ENCODE measurements around the gene BSDC1.
"Not testable (repeated sequence)": the region's sequence is repeated elsewhere in the genome, so short reads cannot be mapped to it uniquely, and the experiment has no call there.

The BSDC1 gene

DNA sequence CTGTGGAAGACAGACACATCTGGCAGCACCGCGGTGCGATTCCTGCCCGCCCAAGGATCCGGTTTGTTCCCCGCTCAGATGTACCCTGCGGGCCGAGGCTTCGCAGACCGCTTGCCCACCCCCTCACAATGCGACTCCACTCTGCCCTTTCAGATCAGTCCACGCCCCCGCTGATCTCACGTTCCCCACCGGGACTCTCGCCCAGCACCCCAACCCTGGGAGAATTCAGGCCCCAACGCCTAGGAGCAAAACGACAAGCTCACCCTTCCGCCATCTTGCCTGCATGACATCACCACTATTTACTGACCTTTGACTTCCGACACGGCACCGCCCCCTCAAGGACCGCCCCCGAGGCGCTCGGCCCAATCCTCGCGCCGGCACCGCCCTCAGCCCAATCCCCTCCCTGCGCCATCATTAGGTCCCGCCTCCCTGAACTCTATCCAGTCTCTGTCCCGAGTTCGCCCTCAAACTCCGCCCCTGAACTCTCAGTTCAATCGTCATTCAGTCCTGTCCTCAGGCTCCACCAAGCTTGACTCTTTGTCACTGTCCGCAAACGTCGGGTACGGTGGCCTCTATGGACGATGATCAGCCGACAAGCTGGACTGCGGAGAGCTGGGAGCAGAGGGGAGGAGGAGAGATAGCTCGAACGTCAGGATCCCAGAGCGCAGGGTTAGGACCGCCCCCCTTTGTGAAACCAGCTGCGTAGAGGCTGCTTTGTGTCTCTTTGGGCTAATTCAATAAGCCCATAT, at the start of gene BSDC1:
Gene BSDC1, minus strand, starts transcription at position 301 of the 749 bp plus-strand sequence. Its CDS starts 27 bp downstream, at position 274.
- peak; percentile 95 to 98 (median 96) for DNase-seq (ENCODE audit: low read depth in 4 of 4, low spot score in 1 of 4)

DNA sequence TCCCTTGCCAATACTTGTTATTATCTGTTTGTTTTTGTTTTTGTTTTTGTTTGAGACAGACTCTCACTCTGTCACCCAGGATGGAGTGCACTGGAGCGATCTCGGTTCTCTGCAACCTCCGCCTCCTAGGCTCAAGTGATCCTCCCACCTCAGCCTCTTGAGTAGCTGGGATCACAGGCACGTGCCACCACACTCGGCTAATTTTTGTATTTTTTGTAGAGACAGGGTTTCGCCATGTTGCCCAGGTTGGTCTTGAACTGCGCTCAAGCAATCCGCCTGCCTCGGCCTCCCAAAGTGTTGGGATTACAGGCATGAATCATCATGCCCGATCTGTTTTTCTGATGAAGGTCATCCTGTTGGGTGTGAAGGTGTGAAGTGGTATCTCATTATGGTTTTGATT, 47.2 kb upstream of the BSDC1 start:
- not testable (repeated sequence) for DNase-seq (ENCODE audit: low read depth in 4 of 4, low spot score in 1 of 4)

DNA sequence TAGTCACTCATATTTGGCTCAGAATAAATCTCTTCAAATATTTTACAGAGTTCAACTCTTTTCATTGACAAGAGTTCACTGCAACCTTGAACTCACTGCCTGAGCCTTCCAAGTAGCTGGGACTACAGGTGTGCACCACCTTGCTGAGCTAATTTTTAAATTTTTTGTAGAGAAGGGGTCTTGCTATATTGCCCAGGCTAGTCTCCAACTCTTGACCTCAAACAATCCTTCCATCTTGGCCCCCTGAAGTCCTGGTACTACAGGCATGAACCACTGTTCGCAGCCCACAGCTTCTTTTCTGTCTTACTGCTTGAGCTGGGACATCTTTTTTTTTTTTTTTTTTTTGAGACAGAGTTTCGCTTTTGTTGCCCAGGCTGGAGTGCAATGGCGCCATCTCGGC, 44.5 kb upstream of the BSDC1 start:
- not testable (repeated sequence) for DNase-seq (ENCODE audit: low read depth in 4 of 4, low spot score in 1 of 4)

DNA sequence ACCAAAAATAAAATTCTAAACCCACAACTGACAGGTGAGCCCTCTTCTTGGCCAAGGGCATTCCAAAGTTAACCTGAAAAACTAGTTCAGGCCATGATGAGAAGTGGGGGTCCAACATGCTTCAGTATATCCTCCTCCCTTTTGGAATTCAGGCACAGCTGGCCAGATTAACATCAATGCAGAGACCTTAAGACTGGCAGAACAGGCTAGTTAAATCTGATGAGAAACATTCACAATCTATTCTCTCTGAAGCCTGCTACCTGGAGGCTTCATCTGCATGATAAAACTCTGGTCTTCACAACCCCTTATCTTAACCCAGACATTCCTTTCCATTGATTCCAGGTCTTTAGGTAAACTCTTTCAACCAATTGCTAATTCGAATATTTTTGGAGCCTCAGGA, 43.9 kb upstream of the BSDC1 start:
- DNase-seq (ENCODE audit: low read depth in 4 of 4, low spot score in 1 of 4) = no peak

GRCh38 chr1:32431736-32432400, 37.6 kb upstream of the BSDC1 start:
- no peak for DNase-seq (ENCODE audit: low read depth in 4 of 4, low spot score in 1 of 4)

GRCh38 chr1:32427264-32427963, 33.2 kb upstream of the BSDC1 start:
- DNase-seq (ENCODE audit: low read depth in 4 of 4, low spot score in 1 of 4) = no peak

DNA sequence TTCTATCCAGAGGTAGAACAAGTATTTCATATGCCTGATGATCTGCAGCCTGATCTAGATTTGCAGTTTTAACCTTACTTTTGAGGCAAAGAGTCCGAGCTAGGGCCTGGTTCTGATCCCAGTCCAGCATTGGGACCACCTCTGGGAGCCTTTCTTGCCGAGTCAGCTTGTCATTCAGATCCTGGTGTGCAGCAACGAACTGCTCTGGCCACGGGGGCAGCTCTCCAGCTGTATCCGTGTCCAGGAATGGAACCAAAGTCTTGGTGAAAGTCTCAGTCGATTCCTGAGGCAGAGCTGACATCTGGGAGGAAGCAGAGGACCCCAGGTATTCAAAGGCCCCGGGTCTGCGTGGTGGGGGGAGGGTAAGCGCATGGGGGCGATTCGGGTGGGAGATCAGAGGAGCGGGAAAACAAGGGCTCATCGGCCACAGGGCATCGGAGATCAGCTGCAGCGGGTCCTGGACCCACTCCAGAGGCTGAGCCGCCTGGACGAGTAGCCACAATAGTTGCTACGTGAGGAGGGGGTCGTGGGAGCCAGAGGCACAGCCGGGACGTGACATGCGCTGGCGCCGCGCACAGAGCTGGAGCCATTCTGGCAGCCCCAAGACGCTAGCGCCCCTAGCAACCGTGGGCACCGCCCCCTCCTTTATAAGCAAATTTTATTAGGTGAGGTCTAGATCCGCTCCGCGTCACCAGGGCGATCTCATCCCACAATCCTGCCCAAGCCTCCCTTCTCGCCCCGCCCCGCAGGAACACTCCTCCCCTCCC, 32.4 kb upstream of the BSDC1 start:
- no peak for DNase-seq (ENCODE audit: low read depth in 4 of 4, low spot score in 1 of 4)

DNA sequence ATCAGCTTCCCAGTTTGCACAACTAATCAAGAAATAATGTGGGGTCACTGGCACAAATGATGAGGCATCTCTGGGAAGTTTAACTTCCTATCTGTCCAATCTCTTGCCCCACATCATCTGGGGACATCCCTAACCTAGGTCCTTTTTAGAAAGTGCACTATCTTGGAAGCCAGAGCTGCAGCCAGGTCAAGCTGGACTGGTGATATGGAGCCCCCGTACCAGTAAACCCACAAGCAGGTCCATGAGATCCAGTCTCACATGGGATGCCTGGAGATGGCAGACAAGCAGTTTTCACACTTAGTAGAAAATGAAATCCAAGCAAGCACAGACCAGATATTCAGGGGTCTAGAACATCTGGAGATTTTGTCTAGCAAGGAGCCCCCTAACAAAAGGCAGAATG, 27.5 kb upstream of the BSDC1 start:
- DNase-seq (ENCODE audit: low read depth in 4 of 4, low spot score in 1 of 4) = no peak

DNA sequence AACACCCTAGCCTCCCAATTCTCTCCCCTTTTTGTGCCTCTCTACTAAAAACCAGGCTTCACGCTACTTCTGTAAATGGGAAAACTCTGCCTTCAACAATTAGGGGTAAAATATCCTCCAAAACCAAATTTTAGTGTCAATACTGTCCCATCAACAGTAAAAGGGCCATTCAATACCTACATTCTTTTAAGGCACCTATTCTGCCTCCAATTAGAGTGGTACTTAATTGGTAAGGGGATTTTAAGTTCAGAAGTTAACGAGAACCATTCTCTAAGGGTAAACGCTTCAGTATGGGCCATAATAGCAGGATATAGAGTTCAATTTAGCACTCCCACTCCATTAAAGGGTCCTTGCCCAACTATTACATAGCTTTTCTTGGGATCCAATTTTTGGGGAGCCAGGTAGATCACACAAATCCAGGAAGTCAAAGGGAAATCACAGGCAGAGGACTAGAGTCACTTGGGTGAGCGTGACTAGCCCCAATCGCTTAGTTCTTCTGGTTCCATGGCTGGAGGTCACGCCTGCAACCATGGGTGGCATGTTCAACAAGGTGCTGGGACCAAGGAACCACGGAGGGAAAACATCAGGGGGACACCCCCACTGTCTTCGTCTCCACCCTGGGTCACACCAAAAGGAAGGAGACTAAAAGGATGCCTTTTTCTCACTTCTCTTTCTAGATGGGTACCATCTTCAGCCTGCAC, 20.1 kb upstream of the BSDC1 start:
- no peak for DNase-seq (ENCODE audit: low read depth in 4 of 4, low spot score in 1 of 4)

DNA sequence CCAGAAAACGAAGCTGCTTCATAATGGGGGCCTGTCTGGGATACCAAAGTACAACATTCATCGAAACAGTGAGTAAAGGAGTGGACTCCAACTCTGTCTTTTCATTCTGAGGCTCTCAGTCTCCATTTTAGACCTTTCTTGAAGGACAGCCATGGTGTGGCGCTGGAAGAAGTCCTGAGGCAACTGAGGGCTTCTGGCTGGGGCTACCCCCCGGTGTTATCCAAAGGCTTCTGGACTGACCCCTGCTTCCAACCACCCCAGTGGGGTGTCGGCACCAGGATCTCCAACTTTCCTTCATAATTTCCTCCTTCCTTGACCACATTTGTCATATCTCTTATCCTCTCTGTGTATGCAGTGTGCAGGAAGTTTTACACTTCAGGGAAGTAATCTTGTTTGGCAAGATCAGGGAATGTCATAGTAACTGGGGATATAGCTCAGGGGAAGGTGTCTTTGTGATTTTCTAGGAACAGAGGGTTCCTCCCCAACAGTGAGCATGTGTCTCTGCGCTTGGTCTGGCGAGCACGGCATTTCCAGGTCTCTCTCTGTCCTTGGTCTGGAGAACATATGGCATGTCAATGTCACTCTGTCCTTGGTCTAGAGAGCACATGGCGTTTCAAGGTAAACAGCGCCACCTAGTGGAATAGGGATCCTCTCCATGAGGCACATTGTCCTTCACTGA, 19.4 kb upstream of the BSDC1 start:
- DNase-seq (ENCODE audit: low read depth in 4 of 4, low spot score in 1 of 4) = peak; percentile 45 to 79 (median 57)

GRCh38 chr1:32411261-32411660, 17.0 kb upstream of the BSDC1 start:
- no peak for DNase-seq (ENCODE audit: low read depth in 4 of 4, low spot score in 1 of 4)

- no peak for DNase-seq (ENCODE audit: low read depth in 4 of 4, low spot score in 1 of 4)
These were observed 12.4 kb upstream of the BSDC1 start for GRCh38 chr1:32406629-32407111.

- DNase-seq (ENCODE audit: low read depth in 4 of 4, low spot score in 1 of 4) = no peak
These were observed 11.6 kb upstream of the BSDC1 start for GRCh38 chr1:32405672-32406467.

DNA sequence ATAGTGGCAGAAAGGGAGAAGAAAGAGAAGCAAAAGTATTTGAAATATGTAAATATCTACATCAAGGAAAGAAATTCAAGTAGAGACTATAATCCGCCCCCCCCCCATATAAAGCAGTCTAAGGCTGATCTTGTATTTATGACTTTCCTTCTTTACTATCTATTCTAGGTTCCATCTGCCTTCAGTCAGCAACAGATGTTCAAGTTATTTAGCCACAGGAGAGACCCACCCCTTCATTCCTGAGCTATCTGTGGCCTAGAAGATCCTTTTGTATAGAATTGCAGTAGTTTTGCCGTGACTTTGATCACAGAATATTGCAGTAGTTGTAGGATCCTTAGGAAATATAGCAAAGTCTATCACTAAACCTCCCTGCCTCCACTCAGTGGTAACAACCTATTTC, 10.7 kb upstream of the BSDC1 start:
- DNase-seq (ENCODE audit: low read depth in 4 of 4, low spot score in 1 of 4) = no peak

DNA sequence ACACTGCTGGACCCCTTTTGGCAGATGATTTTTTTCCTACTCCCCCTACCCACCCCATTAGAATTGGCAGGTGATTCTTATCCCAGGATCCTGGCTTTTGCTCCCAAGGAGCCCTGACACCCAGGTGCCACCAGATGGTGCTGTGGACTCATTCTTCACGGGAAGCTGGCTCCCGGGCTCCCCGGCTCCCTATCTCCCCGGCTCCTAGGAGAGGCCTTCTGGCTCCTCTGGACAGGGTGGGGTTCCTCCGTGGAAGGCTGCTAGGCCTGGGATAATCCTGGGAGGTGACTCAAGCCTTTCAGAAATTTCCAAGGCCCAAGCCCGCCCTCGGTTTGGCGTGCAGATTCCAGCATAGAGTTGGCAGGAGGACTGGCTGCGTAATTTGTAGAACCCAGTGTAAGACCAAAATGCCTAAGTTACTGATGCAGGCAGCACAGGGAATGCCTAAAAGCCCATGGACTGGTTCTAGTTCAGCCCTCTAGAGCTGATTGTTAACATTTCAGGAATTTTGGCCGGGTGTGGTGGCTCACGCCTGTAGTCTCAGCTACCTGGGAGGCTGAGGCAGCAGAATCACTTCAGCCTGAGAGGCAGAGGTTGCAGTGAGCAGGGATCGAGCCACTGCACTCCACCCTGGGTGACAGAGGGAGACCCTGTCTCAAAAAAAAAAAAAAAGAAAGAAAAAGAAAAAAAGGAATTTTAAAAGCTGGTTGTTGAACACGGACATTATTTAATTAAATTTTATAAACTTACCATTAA, 6.8 kb upstream of the BSDC1 start:
- peak; percentile 10 to 43 (median 24) for DNase-seq (ENCODE audit: low read depth in 4 of 4, low spot score in 1 of 4)

DNA sequence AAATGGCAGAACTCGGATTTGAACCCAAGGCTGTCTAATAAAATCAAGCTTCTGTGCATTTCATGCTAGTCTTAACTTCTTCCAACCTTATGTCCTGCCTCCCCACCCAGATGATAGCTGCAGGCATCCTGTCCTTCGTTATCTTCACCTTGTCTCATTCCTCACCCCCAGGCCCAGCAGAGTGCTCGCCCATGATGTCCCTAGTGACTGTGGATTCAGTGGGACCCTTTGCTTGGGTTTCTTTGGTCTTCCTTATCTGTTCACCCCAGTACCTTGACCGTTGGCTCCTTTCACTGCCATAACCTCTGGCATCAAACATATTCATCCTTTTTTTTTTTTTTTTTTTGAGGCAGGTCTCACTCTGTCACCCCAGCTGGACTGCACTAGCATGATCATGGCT, 5.6 kb upstream of the BSDC1 start:
- DNase-seq (ENCODE audit: low read depth in 4 of 4, low spot score in 1 of 4) = no peak

GRCh38 chr1:32398401-32398800, 4.2 kb upstream of the BSDC1 start:
- no peak for DNase-seq (ENCODE audit: low read depth in 4 of 4, low spot score in 1 of 4)

DNA sequence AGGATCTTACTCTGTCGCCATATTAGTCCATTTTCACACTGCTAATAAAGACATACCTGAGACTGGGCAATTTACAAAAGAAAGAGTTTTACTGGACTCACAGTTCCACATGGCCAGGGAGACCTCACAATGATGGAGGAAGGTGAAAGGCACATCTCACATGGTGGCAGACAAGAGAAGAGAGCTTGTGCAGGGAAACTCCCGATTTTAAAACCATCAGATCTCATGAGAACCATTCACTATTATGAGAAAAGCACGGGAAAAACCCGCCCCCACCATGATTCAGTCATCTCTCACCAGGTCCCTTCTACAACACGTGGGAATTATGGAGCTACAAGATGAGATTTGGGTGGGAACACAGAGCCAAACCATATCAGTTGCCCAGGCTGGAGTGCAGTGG, 2.3 kb upstream of the BSDC1 start:
- DNase-seq (ENCODE audit: low read depth in 4 of 4, low spot score in 1 of 4) = not testable (repeated sequence)

All from stimulated activated CD4-positive, alpha-beta T cell treated with anti-CD3 and anti-CD28 coated beads, Interleukin-1b, Interleukin-23, amount 100 ng/mL, for 24 hours (primary cell).